Panc1 (cell line): Measurements from ENCODE around the gene JOSD1. TPM values are rescaled to one million over a fixed set of nuclear protein-coding genes. Genes with fewer than 3 reads are reported as not detected.

Experiments used
- ATAC-seq: fragments of 200-7000 bp; cut with Tn5 transposase; 2 replicates; pipeline ENCODE4 v1.9.1; 2020; ENCODE audit warnings: mild to moderate bottlenecking, moderate library complexity
- BruUV-seq: library from RNA; stranded (reverse); fragments of 400-500 nt; replicated peaks from 2 replicates; lab custom pipeline; 2021; lab: Mats Ljungman, UMichigan
- CTCF ChIA-PET: fragments of 300-600 bp; sonication (Branson Sonifier 250); formaldehyde crosslinking; loops from one replicate; lab custom pipeline; 2022; ENCODE audit warnings: antibody characterized with exemption; lab: Charles Lee
- POLR2A ChIA-PET: fragments of 300-600 bp; sonication (Branson Sonifier 250); formaldehyde crosslinking; loops from one replicate; lab custom pipeline; 2022; ENCODE audit warnings: antibody characterized with exemption; lab: Charles Lee
- DNase-seq: peaks from one replicate; pipeline ENCODE4 v3.0.0-alpha.2; 2010; ENCODE audit warnings: low read depth, low spot score
- H3K27ac ChIP-seq: 2 replicates; pipeline ENCODE4 v1.5.1; 2011; ENCODE audit warnings: mild to moderate bottlenecking, low read length, inconsistent platforms
- H3K27me3 ChIP-seq: fragments of 200-500 bp; sonication (Bioruptor generic); 2 replicates; pipeline ENCODE4 v1.6.0; 2014; ENCODE audit warnings: low read length, inconsistent platforms; ENCODE audit not compliant: control insufficient read depth, insufficient read depth
- H3K36me3 ChIP-seq: fragments of 200-500 bp; sonication (Bioruptor generic); 2 replicates; pipeline ENCODE4 v1.5.1; 2014; ENCODE audit warnings: inconsistent platforms, mild to moderate bottlenecking, low read length, moderate library complexity; ENCODE audit not compliant: control insufficient read depth, insufficient read depth
- H3K4me1 ChIP-seq: 2 replicates; pipeline ENCODE4 v1.5.1; 2011; ENCODE audit warnings: inconsistent platforms, mild to moderate bottlenecking, low read length, moderate library complexity; ENCODE audit not compliant: control insufficient read depth, insufficient read depth
- H3K4me3 ChIP-seq, 2 experiments: 2 replicates each; pipeline ENCODE4 v1.5.1; 2011 to 2012; ENCODE audit warnings: low read depth in 2 of 2, low read length in 2 of 2, mild to moderate bottlenecking in 2 of 2, inconsistent platforms in 1 of 2, moderate library complexity in 1 of 2
- H3K9me3 ChIP-seq: fragments of 200-500 bp; sonication (Bioruptor generic); 2 replicates; pipeline ENCODE4 v1.5.1; 2014; ENCODE audit warnings: low read depth, mild to moderate bottlenecking, inconsistent platforms, low read length, moderate library complexity; ENCODE audit not compliant: control insufficient read depth, insufficient read depth
- POLR2AphosphoS5 ChIP-seq: IDR thresholded peaks from 2 replicates; pipeline ENCODE4 v1.6.1; 2012; ENCODE audit warnings: mild to moderate bottlenecking, low read depth, low read length, moderate library complexity
- SIN3A ChIP-seq: IDR thresholded peaks from 2 replicates; pipeline ENCODE4 v1.6.1; 2012; ENCODE audit warnings: low read depth, mild to moderate bottlenecking, low read length, moderate library complexity, borderline replicate concordance; ENCODE audit not compliant: insufficient read depth
- TCF7L2 ChIP-seq: IDR thresholded peaks from 2 replicates; pipeline ENCODE4 v1.6.1; 2011; ENCODE audit warnings: mild to moderate bottlenecking, low read depth, low read length, inconsistent platforms
- in situ Hi-C: cut with HindIII; loops from 2 replicates; pipeline ENCODE4 v1.10.0; 2016; ENCODE audit warnings: low sequenced_read_pairs, low pct_unique_long_range_greater_than_20kb
- intact Hi-C: fragments of 100-400 bp; cut with micrococcal nuclease; formaldehyde crosslinking; loops from one replicate; pipeline ENCODE4 v1.10.0; 2022; ENCODE audit not compliant: unreplicated experiment
- total RNA-seq: library from RNA; stranded (reverse); gene quantifications from one replicate; pipeline ENCODE4 v1.2.1, GENCODE V29; 2021; ENCODE audit not compliant: unreplicated experiment
- TF ChIP-seq, protein P1 (sequence below): fragments of 450-650 bp; IDR thresholded peaks from 2 replicates; pipeline ENCODE4 v1.5.1; 2017; ENCODE audit warnings: mild to moderate bottlenecking
- TF ChIP-seq, protein P2 (sequence below), 2 experiments: IDR thresholded peaks; 2 replicates each; pipeline ENCODE4 v1.6.1; 2011 to 2012; ENCODE audit warnings: low read depth in 2 of 2, control low read depth in 1 of 2, low read length in 1 of 2, mild to moderate bottlenecking in 1 of 2, moderate library complexity in 1 of 2; ENCODE audit not compliant: insufficient read depth in 1 of 2

The JOSD1 gene
- total RNA-seq, 1 experiment from 2014 or later: 35.1 TPM

DNA sequence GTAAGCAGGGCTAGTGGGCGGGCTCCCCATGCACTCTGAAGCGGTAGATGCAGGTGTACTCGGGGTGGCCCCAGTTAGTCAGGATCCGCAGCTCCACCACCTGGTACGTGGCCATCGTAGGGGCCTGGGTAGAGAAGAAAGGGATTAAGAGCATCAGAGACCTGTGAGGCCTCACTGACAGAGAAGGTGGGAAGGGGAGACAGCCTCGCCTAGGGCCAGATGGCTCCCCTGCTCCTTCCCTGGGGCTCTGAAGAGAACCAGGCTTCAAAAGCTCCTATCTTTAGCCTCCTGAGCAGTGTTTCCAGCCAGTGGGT, 35.5 kb upstream of the JOSD1 start:
- DNase-seq: no peak
- POLR2A ChIA-PET: no interaction called here
- Histone ChIP-seq H3K4me1 (no peaks in the 10 kb centered on the region), H3K4me3 (no peak overlapping the region), H3K27ac (no peak overlapping the region), H3K27me3 (no peaks in the 10 kb centered on the region), H3K9me3 (no peaks in the 10 kb centered on the region), H3K36me3 (no peaks in the 10 kb centered on the region)
- no peak for ATAC-seq
- CTCF ChIA-PET: no interaction called here
- TF ChIP-seq, protein P1, sequence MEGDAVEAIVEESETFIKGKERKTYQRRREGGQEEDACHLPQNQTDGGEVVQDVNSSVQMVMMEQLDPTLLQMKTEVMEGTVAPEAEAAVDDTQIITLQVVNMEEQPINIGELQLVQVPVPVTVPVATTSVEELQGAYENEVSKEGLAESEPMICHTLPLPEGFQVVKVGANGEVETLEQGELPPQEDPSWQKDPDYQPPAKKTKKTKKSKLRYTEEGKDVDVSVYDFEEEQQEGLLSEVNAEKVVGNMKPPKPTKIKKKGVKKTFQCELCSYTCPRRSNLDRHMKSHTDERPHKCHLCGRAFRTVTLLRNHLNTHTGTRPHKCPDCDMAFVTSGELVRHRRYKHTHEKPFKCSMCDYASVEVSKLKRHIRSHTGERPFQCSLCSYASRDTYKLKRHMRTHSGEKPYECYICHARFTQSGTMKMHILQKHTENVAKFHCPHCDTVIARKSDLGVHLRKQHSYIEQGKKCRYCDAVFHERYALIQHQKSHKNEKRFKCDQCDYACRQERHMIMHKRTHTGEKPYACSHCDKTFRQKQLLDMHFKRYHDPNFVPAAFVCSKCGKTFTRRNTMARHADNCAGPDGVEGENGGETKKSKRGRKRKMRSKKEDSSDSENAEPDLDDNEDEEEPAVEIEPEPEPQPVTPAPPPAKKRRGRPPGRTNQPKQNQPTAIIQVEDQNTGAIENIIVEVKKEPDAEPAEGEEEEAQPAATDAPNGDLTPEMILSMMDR: no peak
- TF ChIP-seq SIN3A (no peak), TCF7L2 (no peak), POLR2AphosphoS5 (no peak)
- TF ChIP-seq, protein P2, sequence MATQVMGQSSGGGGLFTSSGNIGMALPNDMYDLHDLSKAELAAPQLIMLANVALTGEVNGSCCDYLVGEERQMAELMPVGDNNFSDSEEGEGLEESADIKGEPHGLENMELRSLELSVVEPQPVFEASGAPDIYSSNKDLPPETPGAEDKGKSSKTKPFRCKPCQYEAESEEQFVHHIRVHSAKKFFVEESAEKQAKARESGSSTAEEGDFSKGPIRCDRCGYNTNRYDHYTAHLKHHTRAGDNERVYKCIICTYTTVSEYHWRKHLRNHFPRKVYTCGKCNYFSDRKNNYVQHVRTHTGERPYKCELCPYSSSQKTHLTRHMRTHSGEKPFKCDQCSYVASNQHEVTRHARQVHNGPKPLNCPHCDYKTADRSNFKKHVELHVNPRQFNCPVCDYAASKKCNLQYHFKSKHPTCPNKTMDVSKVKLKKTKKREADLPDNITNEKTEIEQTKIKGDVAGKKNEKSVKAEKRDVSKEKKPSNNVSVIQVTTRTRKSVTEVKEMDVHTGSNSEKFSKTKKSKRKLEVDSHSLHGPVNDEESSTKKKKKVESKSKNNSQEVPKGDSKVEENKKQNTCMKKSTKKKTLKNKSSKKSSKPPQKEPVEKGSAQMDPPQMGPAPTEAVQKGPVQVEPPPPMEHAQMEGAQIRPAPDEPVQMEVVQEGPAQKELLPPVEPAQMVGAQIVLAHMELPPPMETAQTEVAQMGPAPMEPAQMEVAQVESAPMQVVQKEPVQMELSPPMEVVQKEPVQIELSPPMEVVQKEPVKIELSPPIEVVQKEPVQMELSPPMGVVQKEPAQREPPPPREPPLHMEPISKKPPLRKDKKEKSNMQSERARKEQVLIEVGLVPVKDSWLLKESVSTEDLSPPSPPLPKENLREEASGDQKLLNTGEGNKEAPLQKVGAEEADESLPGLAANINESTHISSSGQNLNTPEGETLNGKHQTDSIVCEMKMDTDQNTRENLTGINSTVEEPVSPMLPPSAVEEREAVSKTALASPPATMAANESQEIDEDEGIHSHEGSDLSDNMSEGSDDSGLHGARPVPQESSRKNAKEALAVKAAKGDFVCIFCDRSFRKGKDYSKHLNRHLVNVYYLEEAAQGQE (IDR thresholded peaks at IDR 0.05; ENCODE audit: insufficient read depth in 1 of 2, low read depth in 2 of 2, low read length in 1 of 2): no peak
- BruUV-seq: no TSS peak
- intact Hi-C loops: no loop called here
- in situ Hi-C loops: no loop called here

DNA sequence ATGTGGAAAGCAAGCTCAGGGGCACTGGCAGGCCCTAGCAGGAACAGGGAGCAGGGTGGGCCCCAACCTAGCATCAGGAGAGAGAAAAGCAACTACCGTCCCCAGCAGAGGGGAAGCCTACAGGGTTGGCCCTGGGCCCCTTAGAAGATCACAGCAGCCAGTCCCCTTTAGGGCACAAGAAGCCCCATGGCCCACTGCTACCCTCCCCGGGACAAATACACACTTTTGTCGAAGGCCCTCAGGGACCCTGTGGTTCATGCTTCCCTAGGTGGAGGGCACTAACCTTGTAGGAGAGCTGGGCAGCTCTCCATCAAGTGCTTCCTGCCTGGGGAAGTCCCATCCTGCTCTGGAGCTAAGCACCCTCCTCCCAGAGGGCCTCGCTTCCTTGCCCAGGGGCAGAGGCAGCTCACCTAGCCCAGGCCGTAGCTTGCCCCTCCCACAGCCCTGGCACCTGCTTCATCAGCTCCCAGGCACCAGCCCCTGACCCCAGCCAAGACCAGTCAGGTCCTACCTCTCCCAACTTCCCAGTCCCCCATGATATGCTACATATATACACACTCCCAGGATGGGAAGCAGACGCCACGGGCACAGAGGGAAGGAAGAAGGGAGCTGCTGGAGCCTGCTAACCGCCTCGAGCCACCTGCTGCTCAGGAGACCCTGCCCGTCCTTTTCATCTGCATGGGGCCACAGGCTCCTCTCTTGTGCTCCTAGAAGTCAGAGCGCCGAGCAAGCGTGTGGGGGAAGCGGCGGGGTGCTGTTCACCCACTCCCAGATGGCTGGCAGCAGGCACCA, 34.9 kb upstream of the JOSD1 start:
- no TSS peak for BruUV-seq
- Histone ChIP-seq H3K27ac (no peak overlapping the region), H3K27me3 (no peaks in the 10 kb centered on the region), H3K9me3 (no peaks in the 10 kb centered on the region), H3K4me3 (no peak overlapping the region), H3K4me1 (no peaks in the 10 kb centered on the region), H3K36me3 (no peaks in the 10 kb centered on the region)
- DNase-seq (no peak), ATAC-seq (no peak)
- POLR2A ChIA-PET: no interaction called here
- no peak for TF ChIP-seq POLR2AphosphoS5
- TF ChIP-seq, protein P2 (IDR thresholded peaks at IDR 0.05; ENCODE audit: insufficient read depth in 1 of 2, low read depth in 2 of 2, low read length in 1 of 2): no peak
- TF ChIP-seq, protein P1: no peak
- TF ChIP-seq SIN3A: no peak
- no peak for TF ChIP-seq TCF7L2
- in situ Hi-C loops (no loop called here), intact Hi-C loops (no loop called here)
- CTCF ChIA-PET: interaction anchor here (0.7 kb wide), 1 partner anchor 11 kb away, joined by 9 read pairs; no protein-coding TSS in a partner anchor
